Spleen (tissue), 11 donors: ENCODE results near the gene MAP1LC3B2. TPM values are rescaled to one million over a fixed set of nuclear protein-coding genes. Genes with fewer than 3 reads are reported as not detected.

Experiments
- DNase-seq: peaks from one replicate; pipeline ENCODE4 v3.0.0-alpha.2; 2020
- H3K27ac ChIP-seq, 8 donors: fragments of 200-600 bp; sonication (generic) in 7 of 8; 1 replicate in 4 of 8; 2 replicates in 4 of 8; pipeline versions ENCODE4 v1.5.0 to v1.8.0; 2016 to 2021; ENCODE audit warnings: inconsistent platforms in 4 of 8, mild to moderate bottlenecking in 4 of 8, moderate library complexity in 1 of 8
- H3K27me3 ChIP-seq, 7 donors: fragments of 200-600 bp; sonication (generic) in 6 of 7; replicated peaks in 1 of 7; 1 replicate in 4 of 7; 2 replicates in 3 of 7; pipeline versions ENCODE4 v1.5.0 to v1.8.0; 2016 to 2021; ENCODE audit warnings: inconsistent platforms in 3 of 7, mild to moderate bottlenecking in 1 of 7
- H3K36me3 ChIP-seq, 6 donors: fragments of 200-600 bp; sonication (generic) in 5 of 6; 1 replicate in 4 of 6; 2 replicates in 2 of 6; pipeline versions ENCODE4 v1.5.0 to v1.8.0; 2016 to 2021; ENCODE audit warnings: inconsistent platforms in 2 of 6
- H3K4me1 ChIP-seq, 6 donors: fragments of 200-600 bp; sonication (generic) in 5 of 6; 1 replicate in 3 of 6; 2 replicates in 3 of 6; pipeline versions ENCODE4 v1.5.0 to v1.8.0; 2016 to 2021; ENCODE audit warnings: inconsistent platforms in 3 of 6
- H3K4me3 ChIP-seq, 8 donors: fragments of 200-600 bp; sonication (generic) in 7 of 8; 1 replicate in 4 of 8; 2 replicates in 4 of 8; pipeline versions ENCODE4 v1.5.0 to v1.8.0; 2016 to 2021; ENCODE audit warnings: inconsistent platforms in 4 of 8, mild to moderate bottlenecking in 4 of 8, moderate library complexity in 2 of 8
- H3K9me3 ChIP-seq, 8 donors: fragments of 200-600 bp; sonication (generic) in 7 of 8; 1 replicate in 4 of 8; 2 replicates in 4 of 8; pipeline versions ENCODE4 v1.5.0 to v1.8.0; 2016 to 2021; ENCODE audit warnings: inconsistent platforms in 4 of 8
- POLR2A ChIP-seq, 3 donors: fragments of 450-650 bp; IDR thresholded peaks; one replicate each; pipeline ENCODE4 v1.5.1; 2017; ENCODE audit warnings: antibody characterized with exemption in 3 of 3, mild to moderate bottlenecking in 1 of 3
- POLR2AphosphoS5 ChIP-seq, 3 donors: sonication (generic); formaldehyde crosslinking; IDR thresholded peaks; one replicate each; pipeline ENCODE4 v1.5.1; 2017; ENCODE audit warnings: antibody characterized with exemption in 3 of 3
- WGBS, 5 donors: extraction: QIAGEN DNeasy Blood & Tissue Kit in 3 of 5; methylation state at CpG; one replicate each; pipeline versions ENCODE4 v1.1.5 to v1.1.7; 2013 to 2018; 5-methylcytosine and 5-hydroxymethylcytosine counted together
- intact Hi-C: fragments of 100-400 bp; cut with DNase I; formaldehyde crosslinking; loops from one replicate; pipeline ENCODE4 v1.15.0; 2023; ENCODE audit warnings: low total_unique reads
- polyA plus RNA-seq, 3 donors: library from polyadenylated mRNA; stranded (reverse); fragments of 200-250 nt; gene quantifications; one replicate each; pipeline ENCODE4 v1.2.1, GENCODE V29; 2013
- total RNA-seq, 7 donors: library from RNA; depleted of rRNA in 3 of 7; stranded (reverse); fragments of >200 nt in 3 of 7; fragmentation: NEBNext Ultra II Directional in 4 of 7; extraction: Animal tissue kit (Norgen Biotek cat#: 25700) in 4 of 7; gene quantifications; one replicate each; pipeline versions ENCODE4 v1.1.0 to v1.2.1, GENCODE V29; 2016 to 2021
- TF ChIP-seq, protein P1 (sequence below), 11 experiments: fragments of 200-600 bp in 7 of 11; fragments of 450-650 bp in 4 of 11; sonication (generic) in 4 of 11; IDR thresholded peaks in 8 of 11; conservative IDR thresholded peaks in 3 of 11; 1 replicate in 7 of 11; 2 replicates in 4 of 11; pipeline versions ENCODE4 v1.4.0 to v1.8.0; 2016 to 2021; ENCODE audit warnings: antibody characterized with exemption in 11 of 11, inconsistent platforms in 4 of 11, mild to moderate bottlenecking in 1 of 11
- donor health status: healthy with polysubstance abuse.
- donor health status: DM: no; HTN: no; CAD: no; lungs with moderate emphysema.
- donor health status: DM: no; HTN: no; CAD: no.
- donor health status: Bipolar disorder and iron deficiency.
- donor health status: healthy.
- donor health status: DM: no; HTN: no; CAD: no.
- donor health status: DM: yes; HTN: yes; CAD: no.

The MAP1LC3B2 gene
- total and polyA plus RNA-seq, 10 donors, result 0.86 to 3.0 (median 1.7) TPM

GRCh38 chr12:116597886-116598285, 38.7 kb downstream of the MAP1LC3B2 start:
- TF ChIP-seq, protein P1, sequence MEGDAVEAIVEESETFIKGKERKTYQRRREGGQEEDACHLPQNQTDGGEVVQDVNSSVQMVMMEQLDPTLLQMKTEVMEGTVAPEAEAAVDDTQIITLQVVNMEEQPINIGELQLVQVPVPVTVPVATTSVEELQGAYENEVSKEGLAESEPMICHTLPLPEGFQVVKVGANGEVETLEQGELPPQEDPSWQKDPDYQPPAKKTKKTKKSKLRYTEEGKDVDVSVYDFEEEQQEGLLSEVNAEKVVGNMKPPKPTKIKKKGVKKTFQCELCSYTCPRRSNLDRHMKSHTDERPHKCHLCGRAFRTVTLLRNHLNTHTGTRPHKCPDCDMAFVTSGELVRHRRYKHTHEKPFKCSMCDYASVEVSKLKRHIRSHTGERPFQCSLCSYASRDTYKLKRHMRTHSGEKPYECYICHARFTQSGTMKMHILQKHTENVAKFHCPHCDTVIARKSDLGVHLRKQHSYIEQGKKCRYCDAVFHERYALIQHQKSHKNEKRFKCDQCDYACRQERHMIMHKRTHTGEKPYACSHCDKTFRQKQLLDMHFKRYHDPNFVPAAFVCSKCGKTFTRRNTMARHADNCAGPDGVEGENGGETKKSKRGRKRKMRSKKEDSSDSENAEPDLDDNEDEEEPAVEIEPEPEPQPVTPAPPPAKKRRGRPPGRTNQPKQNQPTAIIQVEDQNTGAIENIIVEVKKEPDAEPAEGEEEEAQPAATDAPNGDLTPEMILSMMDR (IDR thresholded peaks at IDR 0.05 in 8 of 11, conservative IDR thresholded peaks at IDR 0.05 in 3 of 11), result no peak
- TF ChIP-seq POLR2A (IDR thresholded peaks at IDR 0.05), result no peak
- TF ChIP-seq POLR2AphosphoS5 (IDR thresholded peaks at IDR 0.05), result no peak
- Histone ChIP-seq H3K4me3 (no peak overlapping the region), H3K36me3 (no peaks in the 10 kb centered on the region), H3K27me3 (no peaks in the 10 kb centered on the region), H3K9me3 (no peaks in the 10 kb centered on the region), H3K27ac (peak overlapping the region in 1 of 8 donors; percentile 70), H3K4me1 (peaks cover 0 to 57% (median 32%) of the 10 kb centered on the region in 6 donors)
- intact Hi-C loops, result no loop called here
- DNase-seq, result no peak
- 90 to 100% (median 95%) methylated on average over 1 of the region's 1 CpG for WGBS, 5 donors

DNA sequence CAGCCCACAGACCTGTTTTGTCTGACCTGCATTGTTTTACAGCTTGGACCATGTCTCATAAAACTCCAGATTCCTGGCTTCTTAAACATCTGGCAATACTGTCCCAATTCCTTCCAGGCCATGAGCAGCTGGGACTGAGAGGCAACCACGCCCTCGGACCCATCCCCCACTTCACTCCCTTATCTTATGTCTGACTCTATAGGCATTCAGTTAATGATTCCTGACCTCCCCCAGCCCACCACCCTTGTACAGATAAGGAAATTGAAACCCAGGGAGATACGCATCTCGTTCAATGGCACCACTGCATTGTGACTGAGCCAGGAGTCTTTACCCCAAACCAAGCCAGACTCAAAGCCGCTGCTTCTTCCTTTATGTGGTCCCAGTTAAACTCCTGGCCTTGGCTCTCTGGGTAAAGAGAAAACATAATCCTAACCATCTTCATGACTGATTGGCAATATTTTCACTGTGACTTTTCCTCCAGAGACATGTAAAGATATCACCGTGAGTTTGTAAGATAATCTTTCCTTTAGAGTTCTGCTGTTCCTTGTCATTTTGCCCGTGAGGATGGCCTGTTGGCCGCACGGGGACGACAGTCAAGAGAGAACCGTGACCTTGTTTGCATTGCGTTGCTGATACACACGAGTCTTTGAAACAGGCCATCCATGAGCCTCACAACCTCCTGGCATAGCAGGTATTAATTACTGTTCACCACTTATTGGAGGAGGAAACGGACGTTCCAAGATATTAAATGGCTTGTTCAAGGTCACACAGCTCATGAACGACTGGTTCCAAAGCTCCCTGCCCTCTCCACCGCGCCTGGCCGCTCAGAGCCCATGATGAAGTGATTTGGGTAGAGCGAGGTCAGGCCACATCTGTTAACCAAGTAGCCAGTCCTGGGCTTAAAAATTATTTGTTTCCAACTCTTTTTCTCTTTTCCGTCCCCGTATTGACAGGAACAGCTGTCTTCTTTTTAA, 39.4 kb downstream of the MAP1LC3B2 start:
- H3K4me3 ChIP-seq, result peak overlapping the region in 3 of 8 donors; percentile 7 to 59 (median 22)
- 62 to 79% (median 73%) methylated on average over 22 of the region's 22 CpGs for WGBS, 5 donors

DNA sequence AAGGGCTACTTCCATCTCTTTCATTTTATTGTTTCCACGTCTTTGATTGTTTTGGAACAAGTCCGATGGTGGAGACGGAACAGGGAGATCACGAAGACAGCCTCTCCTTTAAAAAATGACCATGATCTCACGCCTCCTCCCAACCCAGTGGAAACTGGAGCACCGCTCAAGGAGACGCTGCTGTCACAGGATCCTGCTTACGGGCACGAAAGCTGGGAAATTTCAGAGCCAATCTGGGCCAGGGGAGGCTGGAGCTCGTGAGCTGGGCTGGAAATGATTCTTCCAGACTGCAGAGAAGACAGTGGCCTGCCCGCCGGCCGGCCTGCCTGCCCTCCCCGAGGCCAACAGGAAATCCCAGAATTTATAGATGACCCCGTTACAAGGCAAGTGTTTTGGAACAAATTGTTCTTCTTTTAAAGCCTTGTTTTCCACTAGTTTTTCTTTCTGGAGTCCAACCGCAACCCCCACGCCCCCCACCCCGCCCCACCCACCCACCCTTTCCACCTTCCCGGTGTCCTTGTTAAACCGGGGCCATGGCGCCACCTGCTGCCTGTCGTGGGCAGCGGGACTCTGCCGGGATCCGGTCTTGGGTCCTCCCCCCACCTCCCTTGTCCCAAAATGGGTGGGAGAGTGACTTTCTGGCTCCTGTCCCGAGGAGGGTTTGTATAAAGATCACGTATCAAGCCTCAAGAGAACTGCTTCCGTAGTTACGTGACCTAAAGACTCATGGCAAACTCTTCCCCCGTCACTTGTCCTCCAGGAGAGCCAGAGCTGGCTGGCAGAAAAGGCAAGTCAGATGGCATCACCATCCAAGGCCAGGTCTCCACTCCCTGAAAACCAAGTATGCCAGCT, 40.3 kb downstream of the MAP1LC3B2 start:
- H3K27ac ChIP-seq, result peak overlapping the region; percentile 36 to 82 (median 66)
- peaks cover 0 to 7% (median 0%) of the 10 kb centered on the region in 7 donors for H3K27me3 ChIP-seq
- H3K4me1 ChIP-seq, result peaks cover 0 to 50% (median 25%) of the 10 kb centered on the region in 6 donors
- peak overlapping the region in 3 of 8 donors; percentile 7 to 59 (median 22) for H3K4me3 ChIP-seq
- no peaks in the 10 kb centered on the region for H3K36me3 ChIP-seq
- peak; percentile 94 for DNase-seq
- 16 to 28% (median 23%) methylated on average over 30 of the region's 30 CpGs for WGBS, 5 donors
- TF ChIP-seq POLR2A (IDR thresholded peaks at IDR 0.05), result no peak
- TF ChIP-seq, protein P1 (IDR thresholded peaks at IDR 0.05 in 8 of 11, conservative IDR thresholded peaks at IDR 0.05 in 3 of 11), result peak in 9 of 11 experiments; percentile 31 to 82 (median 73)
- peak; percentile 37 to 69 (median 60) for TF ChIP-seq POLR2AphosphoS5 (IDR thresholded peaks at IDR 0.05)
- intact Hi-C loops, result loop anchor here (10.0 kb wide), 3 partner anchors 325 to 605 kb away; partner anchors contain the start of gene MED13L
- H3K9me3 ChIP-seq, result no peaks in the 10 kb centered on the region

More for the DNA sequence above, 39.4 kb downstream of the MAP1LC3B2 start:
- no peak for DNase-seq
- peak overlapping the region; percentile 36 to 82 (median 66) for H3K27ac ChIP-seq
- intact Hi-C loops, result no loop called here
- peaks cover 0 to 1% (median 0%) of the 10 kb centered on the region in 7 donors for H3K27me3 ChIP-seq
- H3K36me3 ChIP-seq, result no peaks in the 10 kb centered on the region
- no peak for TF ChIP-seq POLR2A (IDR thresholded peaks at IDR 0.05)
- no peak for TF ChIP-seq POLR2AphosphoS5 (IDR thresholded peaks at IDR 0.05)
- TF ChIP-seq, protein P1 (IDR thresholded peaks at IDR 0.05 in 8 of 11, conservative IDR thresholded peaks at IDR 0.05 in 3 of 11), result no peak
- H3K4me1 ChIP-seq, result peaks cover 0 to 51% (median 30%) of the 10 kb centered on the region in 6 donors
- H3K9me3 ChIP-seq, result no peaks in the 10 kb centered on the region
